Tibial nerve (tissue), 4 donors: ENCODE results near the gene NDUFAF8. TPM values are rescaled to one million over a fixed set of nuclear protein-coding genes. Genes with fewer than 3 reads are reported as not detected.

ENCODE experiments used
- DNase-seq, 2 donors: peaks; one replicate each; pipeline ENCODE4 v3.0.0-alpha.2; 2019; ENCODE audit warnings: low spot score in 2 of 2
- H3K27ac ChIP-seq, 4 donors: fragments of 200-600 bp; sonication (generic) in 3 of 4; one replicate each; pipeline ENCODE4 v1.5.1; 2017 to 2019; ENCODE audit warnings: mild to moderate bottlenecking in 1 of 4
- H3K27me3 ChIP-seq, 2 donors: fragments of 200-600 bp; sonication (generic) in 1 of 2; one replicate each; pipeline versions ENCODE4 v1.5.1 to v1.6.0; 2017 to 2019
- H3K36me3 ChIP-seq, 3 donors: fragments of 200-600 bp; sonication (generic); one replicate each; pipeline ENCODE4 v1.5.1; 2018 to 2019
- H3K4me1 ChIP-seq, 4 donors: fragments of 200-600 bp; sonication (generic) in 3 of 4; one replicate each; pipeline ENCODE4 v1.5.1; 2017 to 2019
- H3K4me3 ChIP-seq, 4 donors: fragments of 200-600 bp; sonication (generic) in 3 of 4; one replicate each; pipeline ENCODE4 v1.5.1; 2017 to 2019; ENCODE audit warnings: mild to moderate bottlenecking in 1 of 4, moderate library complexity in 1 of 4
- H3K9me3 ChIP-seq, 4 donors: fragments of 200-600 bp; sonication (generic) in 3 of 4; one replicate each; pipeline ENCODE4 v1.5.1; 2017 to 2019
- CTCF ChIP-seq, 5 experiments: fragments of 200-600 bp in 3 of 5; fragments of 450-650 bp in 2 of 5; sonication (generic) in 3 of 5; IDR thresholded peaks; one replicate each; pipeline ENCODE4 v1.5.1; 2016 to 2019; ENCODE audit warnings: antibody characterized with exemption in 5 of 5, mild to moderate bottlenecking in 3 of 5, moderate library complexity in 2 of 5
- EP300 ChIP-seq, 2 donors: sonication (generic); formaldehyde crosslinking; IDR thresholded peaks; one replicate each; pipeline ENCODE4 v1.6.1; 2017; ENCODE audit warnings: antibody characterized with exemption in 2 of 2, mild to moderate bottlenecking in 1 of 2
- POLR2A ChIP-seq, 2 donors: fragments of 450-650 bp; IDR thresholded peaks; one replicate each; pipeline ENCODE4 v1.6.1; 2017; ENCODE audit warnings: antibody characterized with exemption in 2 of 2, mild to moderate bottlenecking in 2 of 2, moderate library complexity in 2 of 2
- WGBS, 2 donors: methylation state at CpG; one replicate each; pipeline ENCODE4 v1.1.5; 2018; 5-methylcytosine and 5-hydroxymethylcytosine counted together
- total RNA-seq, 4 donors: library from RNA; depleted of rRNA; stranded (reverse); fragments of >200 nt; gene quantifications; one replicate each; pipeline ENCODE4 v1.1.0, GENCODE V29; 2016

NDUFAF8 gene
- total RNA-seq, 4 donors from 2014 or later, result 27.8 to 73.0 (median 61.1) TPM

GRCh38 chr17:81200695-81201580 lies 38.2 kb upstream of the NDUFAF8 start:
- H3K27ac ChIP-seq, result peak overlapping the region in 1 of 4 donors; percentile 56
- peaks cover 0 to 71% (median 2%) of the 10 kb centered on the region in 3 donors for H3K36me3 ChIP-seq
- peak; percentile 29 to 83 for DNase-seq
- peak; percentile 57 to 85 (median 71) for TF ChIP-seq CTCF (IDR thresholded peaks at IDR 0.05)
- TF ChIP-seq POLR2A (IDR thresholded peaks at IDR 0.05), result no peak
- H3K4me1 ChIP-seq, result peaks cover 0 to 12% (median 3%) of the 10 kb centered on the region in 4 donors
- H3K9me3 ChIP-seq, result no peaks in the 10 kb centered on the region
- H3K4me3 ChIP-seq, result no peak overlapping the region
- WGBS, 2 donors, result 55 to 56% methylated on average over 27 of the region's 27 CpGs
- no peaks in the 10 kb centered on the region for H3K27me3 ChIP-seq

GRCh38 chr17:81202318-81202717 lies 36.8 kb upstream of the NDUFAF8 start:
- peaks cover 0 to 70% (median 0%) of the 10 kb centered on the region in 3 donors for H3K36me3 ChIP-seq
- 92 to 94% methylated on average over 10 of the region's 10 CpGs for WGBS, 2 donors
- no peaks in the 10 kb centered on the region for H3K9me3 ChIP-seq
- no peak for TF ChIP-seq EP300 (IDR thresholded peaks at IDR 0.05)
- no peak for TF ChIP-seq POLR2A (IDR thresholded peaks at IDR 0.05)
- no peak for TF ChIP-seq CTCF (IDR thresholded peaks at IDR 0.05)
- no peak for DNase-seq
- peaks cover 0 to 12% (median 3%) of the 10 kb centered on the region in 4 donors for H3K4me1 ChIP-seq
- H3K4me3 ChIP-seq, result no peak overlapping the region
- no peak overlapping the region for H3K27ac ChIP-seq
- no peaks in the 10 kb centered on the region for H3K27me3 ChIP-seq

DNA sequence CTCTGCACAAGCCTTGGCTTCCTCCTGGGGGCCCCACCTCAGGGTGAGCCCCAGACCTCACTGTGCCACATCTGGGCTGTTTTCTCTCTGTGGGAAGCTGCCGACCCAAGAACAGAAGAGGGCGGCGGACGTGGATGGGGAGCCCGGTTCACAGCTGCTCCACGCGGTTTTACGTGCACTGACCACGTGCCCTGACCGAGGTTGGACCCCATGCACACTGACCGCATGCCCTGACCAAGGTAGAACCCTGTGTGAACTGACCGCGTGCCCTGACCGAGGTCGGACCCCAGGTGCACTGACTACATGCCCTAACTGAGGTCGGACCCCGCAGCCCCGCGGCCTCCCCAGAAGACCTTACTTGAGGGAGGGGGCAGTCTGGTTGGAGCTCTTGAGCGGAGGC lies 36.0 kb upstream of the NDUFAF8 start:
- 96 to 97% methylated on average over 14 to 20 of the region's 20 CpGs for WGBS, 2 donors
- H3K36me3 ChIP-seq, result peaks cover 0 to 65% (median 0%) of the 10 kb centered on the region in 3 donors
- DNase-seq, result no peak
- no peak for TF ChIP-seq CTCF (IDR thresholded peaks at IDR 0.05)
- TF ChIP-seq EP300 (IDR thresholded peaks at IDR 0.05), result no peak
- no peak for TF ChIP-seq POLR2A (IDR thresholded peaks at IDR 0.05)
- H3K27ac ChIP-seq, result no peak overlapping the region
- H3K4me3 ChIP-seq, result no peak overlapping the region
- no peaks in the 10 kb centered on the region for H3K9me3 ChIP-seq
- no peaks in the 10 kb centered on the region for H3K27me3 ChIP-seq
- peaks cover 0 to 12% (median 3%) of the 10 kb centered on the region in 4 donors for H3K4me1 ChIP-seq

DNA sequence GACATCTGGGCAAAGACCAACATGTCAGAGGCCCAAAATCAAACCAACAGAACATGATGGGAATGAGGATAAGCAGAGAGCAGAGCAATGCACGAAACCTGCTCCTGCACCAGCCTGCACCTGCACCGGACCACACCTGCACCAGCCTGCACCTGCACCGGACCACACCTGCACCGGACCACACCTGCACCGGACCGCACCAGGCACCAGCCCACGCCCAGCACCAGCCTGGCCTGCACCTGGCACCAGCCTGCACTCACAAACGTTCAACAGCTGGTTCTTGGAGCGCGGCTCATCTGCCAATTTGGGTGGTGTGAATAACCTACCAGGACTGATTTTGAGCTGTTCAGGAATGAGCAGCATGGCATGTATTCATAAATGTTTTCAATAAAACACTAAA lies 34.5 kb upstream of the NDUFAF8 start:
- 89 to 91% methylated on average over 10 of the region's 10 CpGs for WGBS, 2 donors
- TF ChIP-seq POLR2A (IDR thresholded peaks at IDR 0.05) (no peak), CTCF (IDR thresholded peaks at IDR 0.05) (no peak), EP300 (IDR thresholded peaks at IDR 0.05) (no peak)
- H3K27ac ChIP-seq, result no peak overlapping the region
- peaks cover 0 to 12% (median 3%) of the 10 kb centered on the region in 4 donors for H3K4me1 ChIP-seq
- no peaks in the 10 kb centered on the region for H3K9me3 ChIP-seq
- H3K4me3 ChIP-seq, result no peak overlapping the region
- peaks cover 0 to 56% (median 0%) of the 10 kb centered on the region in 3 donors for H3K36me3 ChIP-seq
- H3K27me3 ChIP-seq, result no peaks in the 10 kb centered on the region
- no peak for DNase-seq

DNA sequence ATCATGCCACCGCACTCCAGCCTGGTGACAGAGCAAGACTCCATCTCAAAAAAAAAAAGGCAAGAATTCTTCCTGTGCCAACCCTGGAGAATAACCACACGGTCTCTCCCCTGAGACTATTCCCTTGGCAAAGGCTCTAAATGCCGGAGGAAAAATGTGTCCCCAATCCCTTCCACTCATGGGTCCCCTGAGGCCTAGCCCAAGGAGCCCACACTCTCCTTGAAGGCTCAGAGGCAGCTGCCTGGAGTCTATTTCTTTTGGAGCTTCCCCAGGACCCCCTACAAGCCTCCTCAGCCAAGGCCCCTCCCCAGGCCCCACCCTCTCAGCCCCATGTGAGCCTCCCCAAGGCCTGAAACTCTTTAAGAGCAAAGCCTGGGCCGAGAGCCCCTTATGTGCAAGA lies 33.0 kb upstream of the NDUFAF8 start:
- H3K9me3 ChIP-seq, result no peaks in the 10 kb centered on the region
- no peak for DNase-seq
- H3K27me3 ChIP-seq, result no peaks in the 10 kb centered on the region
- H3K36me3 ChIP-seq, result peaks cover 0 to 52% (median 0%) of the 10 kb centered on the region in 3 donors
- no peak overlapping the region for H3K4me3 ChIP-seq
- H3K4me1 ChIP-seq, result peaks cover 0 to under 1% (median 0%) of the 10 kb centered on the region in 4 donors
- H3K27ac ChIP-seq, result no peak overlapping the region
- WGBS, 2 donors, result 63 to 76% methylated on average over 4 of the region's 4 CpGs
- no peak for TF ChIP-seq EP300 (IDR thresholded peaks at IDR 0.05)
- no peak for TF ChIP-seq CTCF (IDR thresholded peaks at IDR 0.05)
- TF ChIP-seq POLR2A (IDR thresholded peaks at IDR 0.05), result no peak
